Thymus (tissue), 11 donors: ENCODE measurements around the gene TMPRSS9. TPM values are rescaled to one million over a fixed set of nuclear protein-coding genes. Genes with fewer than 3 reads are reported as not detected.

Experiments
- DNase-seq, 9 donors: peaks; one replicate each; pipeline ENCODE4 v3.0.0-alpha.2; 2013; ENCODE audit warnings: low spot score in 9 of 9, low read depth in 6 of 9, missing footprints in 1 of 9
- H3K27ac ChIP-seq, 2 donors: one replicate each; pipeline ENCODE4 v1.5.1; 2013; ENCODE audit warnings: control low read depth in 1 of 2, low read depth in 1 of 2, low read length in 1 of 2, mild to moderate bottlenecking in 1 of 2, moderate library complexity in 1 of 2
- H3K27me3 ChIP-seq, 2 donors: one replicate each; pipeline ENCODE4 v1.5.1; 2013; ENCODE audit warnings: low read length in 1 of 2; ENCODE audit not compliant: control insufficient read depth in 2 of 2, insufficient read depth in 1 of 2
- H3K36me3 ChIP-seq, 2 donors: one replicate each; pipeline ENCODE4 v1.5.1; 2013; ENCODE audit warnings: low read length in 1 of 2, mild to moderate bottlenecking in 1 of 2, moderate library complexity in 1 of 2; ENCODE audit not compliant: control insufficient read depth in 2 of 2, insufficient read depth in 2 of 2
- H3K4me1 ChIP-seq, 2 donors: one replicate each; pipeline ENCODE4 v1.5.1; 2013; ENCODE audit warnings: low read length in 2 of 2; ENCODE audit not compliant: control insufficient read depth in 2 of 2, insufficient read depth in 2 of 2
- H3K4me3 ChIP-seq, 2 donors: one replicate each; pipeline ENCODE4 v1.5.1; 2013; ENCODE audit warnings: low read length in 2 of 2, control low read depth in 1 of 2, mild to moderate bottlenecking in 1 of 2
- H3K9me3 ChIP-seq, 2 donors: one replicate each; pipeline ENCODE4 v1.5.1; 2013; ENCODE audit warnings: low read length in 1 of 2, mild to moderate bottlenecking in 1 of 2; ENCODE audit not compliant: control insufficient read depth in 2 of 2, insufficient read depth in 1 of 2
- WGBS: extraction: QIAGEN DNeasy Blood & Tissue Kit; methylation state at CpG from one replicate; pipeline ENCODE4 v1.1.7; 2013; 5-methylcytosine and 5-hydroxymethylcytosine counted together
- polyA plus RNA-seq: library from polyadenylated mRNA; stranded (reverse); fragments of 200-250 nt; gene quantifications from one replicate; pipeline ENCODE4 v1.2.3, GENCODE V29; 2013
- total RNA-seq: library from RNA; stranded (reverse); fragments of 120-200 nt; gene quantifications from one replicate; pipeline ENCODE4 v1.2.4, GENCODE V29; 2013
- donor health status: healthy.

The TMPRSS9 gene
- total and polyA plus RNA-seq, 2 donors: 0.09 to 0.18 TPM

DNA sequence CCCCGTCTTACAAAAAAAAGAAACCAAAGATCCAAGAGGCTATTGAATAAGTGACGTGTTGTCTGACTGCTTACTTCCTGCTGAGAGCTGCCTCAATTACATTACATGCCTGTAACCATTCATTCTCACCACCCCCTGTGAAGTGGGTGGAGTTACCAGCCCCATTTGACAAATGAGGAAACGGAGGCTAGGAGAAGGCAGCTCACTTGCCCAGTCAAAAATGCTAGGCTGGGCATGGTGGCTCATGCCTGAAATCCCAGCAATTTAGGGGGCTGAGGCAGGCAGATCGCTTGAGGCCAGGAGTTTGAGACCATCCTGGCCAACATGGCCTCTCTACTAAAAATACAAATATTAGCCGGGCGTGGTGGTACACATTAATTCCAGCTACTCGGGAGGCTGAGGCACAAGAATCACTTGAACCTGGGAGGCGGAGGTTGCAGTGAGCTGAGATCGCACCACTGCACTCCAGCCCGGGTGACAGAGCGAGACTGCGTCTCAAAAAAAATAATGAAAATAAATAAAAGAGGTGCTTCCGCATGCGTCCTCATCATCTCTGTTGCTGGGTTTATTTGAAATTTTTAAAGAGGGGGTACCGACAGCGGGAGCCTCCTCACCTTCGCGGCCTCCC is 32.2 kb upstream of the TMPRSS9 start:
- H3K27me3 ChIP-seq: no peaks in the 10 kb centered on the region
- WGBS: 1% methylated on average over 18 of the region's 18 CpGs
- peak overlapping the region; percentile 81 to 84 for H3K27ac ChIP-seq
- DNase-seq: peak in 7 of 9 donors; percentile 30 to 80 (median 52)
- H3K9me3 ChIP-seq: peaks cover 0 to 5% of the 10 kb centered on the region in 2 donors
- peaks cover 10 to 28% of the 10 kb centered on the region in 2 donors for H3K36me3 ChIP-seq
- peaks cover 35 to 51% of the 10 kb centered on the region in 2 donors for H3K4me1 ChIP-seq
- peak overlapping the region; percentile 90 to 95 for H3K4me3 ChIP-seq

DNA sequence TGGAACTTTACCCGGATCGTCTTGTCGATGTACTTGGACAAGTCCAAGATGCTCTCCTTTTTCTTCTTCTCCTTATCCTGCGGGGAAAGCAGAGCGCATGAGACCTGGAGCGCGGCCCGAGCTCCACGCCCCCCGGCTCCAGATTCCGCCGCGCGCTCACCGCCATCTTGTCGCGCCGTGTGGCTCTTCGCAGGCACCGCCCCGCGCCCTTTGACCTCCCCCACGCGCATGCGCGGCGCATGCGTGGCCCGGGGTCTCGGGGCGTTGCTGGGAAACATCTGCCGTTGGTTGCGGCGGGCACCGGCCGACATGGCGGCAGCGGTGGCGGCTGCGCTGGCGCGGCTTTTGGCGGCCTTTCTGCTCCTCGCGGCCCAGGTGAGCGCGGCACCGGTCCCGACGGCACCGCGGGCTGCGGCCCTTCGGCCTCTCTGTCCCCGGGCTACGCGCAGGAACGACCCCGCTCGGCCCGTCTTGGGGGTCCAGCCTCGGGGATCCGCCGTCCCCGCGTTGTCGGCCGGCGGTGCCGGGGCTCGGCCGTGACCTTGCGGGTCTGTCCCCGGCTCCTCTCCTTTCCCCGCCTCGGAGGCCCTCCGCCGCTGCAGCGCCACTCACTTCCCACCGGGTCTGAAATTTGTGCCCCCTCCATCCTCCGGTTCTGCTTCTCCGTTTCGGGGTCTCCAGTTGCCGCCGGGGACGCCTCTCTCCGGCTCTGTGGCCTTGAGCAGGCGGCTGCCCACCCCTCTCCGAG is 31.5 kb upstream of the TMPRSS9 start, which contains the start of the genes LSM7 and SPPL2B:
TSS of gene LSM7 (minus strand) at position 186 of the 748 bp plus-strand sequence. CDS start at position 166, 20 bp downstream.
TSS of gene SPPL2B (plus strand) at position 284 of the 748 bp plus-strand sequence. CDS start at position 310, 26 bp downstream.
- WGBS: under 1% methylated on average over 89 of the region's 89 CpGs
- peak; percentile 63 to 97 (median 86) for DNase-seq
- Histone ChIP-seq H3K27ac (peak within 1 kb of the TSS; percentile 81 to 84), H3K4me1 (peaks cover 38 to 57% of the 10 kb centered on the region in 2 donors), H3K9me3 (peaks cover 0 to 9% of the 10 kb centered on the region in 2 donors), H3K36me3 (peaks cover 7 to 22% of the 10 kb centered on the region in 2 donors), H3K27me3 (no peaks in the 10 kb centered on the region), H3K4me3 (peak within 1 kb of the TSS; percentile 90 to 95)

DNA sequence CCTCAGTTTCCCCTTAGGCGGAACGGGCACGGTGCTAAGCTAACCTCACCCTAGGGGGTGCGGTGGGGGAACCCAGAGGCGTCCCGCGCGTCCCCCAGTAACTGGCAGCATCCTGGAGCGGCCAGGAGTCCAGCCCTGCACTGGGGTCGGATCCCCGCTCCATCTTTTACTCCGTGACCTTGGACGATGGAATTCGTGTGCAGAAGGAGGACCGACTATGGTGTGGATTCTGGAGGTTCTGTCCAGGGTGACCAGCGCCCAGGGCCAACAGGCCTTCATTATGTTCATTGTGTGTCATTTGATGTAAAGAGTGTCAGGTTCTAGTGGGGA is 31.0 kb upstream of the TMPRSS9 start:
- DNase-seq: no peak
- Histone ChIP-seq H3K4me3 (peak overlapping the region; percentile 90 to 95), H3K36me3 (peaks cover 5 to 17% of the 10 kb centered on the region in 2 donors), H3K27ac (peak overlapping the region; percentile 26 to 58), H3K9me3 (peaks cover 0 to 14% of the 10 kb centered on the region in 2 donors), H3K4me1 (peaks cover 43 to 63% of the 10 kb centered on the region in 2 donors), H3K27me3 (no peaks in the 10 kb centered on the region)
- whole genome bisulfite sequencing: 12% methylated on average over 16 of the region's 16 CpGs

DNA sequence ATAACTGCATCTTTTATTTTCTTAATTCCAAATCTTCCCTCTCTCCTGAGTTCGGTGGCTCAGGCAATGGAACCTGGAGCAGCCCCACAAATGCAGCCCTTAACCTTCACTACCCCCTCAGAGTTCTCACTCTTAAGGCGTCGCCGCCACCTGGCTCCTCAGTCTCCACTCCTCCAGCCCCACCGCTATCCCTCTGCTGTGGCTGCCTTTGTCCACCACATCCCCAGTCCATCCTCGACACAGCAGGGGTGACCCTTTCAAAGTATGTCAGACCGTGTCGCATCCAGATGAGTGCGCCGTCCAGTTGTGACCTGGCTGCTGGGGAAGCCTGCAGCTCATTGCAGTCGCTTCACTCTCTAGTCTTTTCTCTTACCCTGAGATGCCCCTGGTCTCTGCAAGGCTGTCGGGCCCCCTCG is 30.6 kb upstream of the TMPRSS9 start:
- DNase-seq: no peak
- peaks cover under 1 to 14% of the 10 kb centered on the region in 2 donors for H3K36me3 ChIP-seq
- 91% methylated on average over 13 of the region's 13 CpGs for WGBS
- H3K9me3 ChIP-seq: peaks cover 1 to 18% of the 10 kb centered on the region in 2 donors
- H3K4me1 ChIP-seq: peaks cover 44 to 63% of the 10 kb centered on the region in 2 donors
- H3K4me3 ChIP-seq: peak overlapping the region; percentile 90 to 95
- no peak overlapping the region for H3K27ac ChIP-seq
- no peaks in the 10 kb centered on the region for H3K27me3 ChIP-seq

DNA sequence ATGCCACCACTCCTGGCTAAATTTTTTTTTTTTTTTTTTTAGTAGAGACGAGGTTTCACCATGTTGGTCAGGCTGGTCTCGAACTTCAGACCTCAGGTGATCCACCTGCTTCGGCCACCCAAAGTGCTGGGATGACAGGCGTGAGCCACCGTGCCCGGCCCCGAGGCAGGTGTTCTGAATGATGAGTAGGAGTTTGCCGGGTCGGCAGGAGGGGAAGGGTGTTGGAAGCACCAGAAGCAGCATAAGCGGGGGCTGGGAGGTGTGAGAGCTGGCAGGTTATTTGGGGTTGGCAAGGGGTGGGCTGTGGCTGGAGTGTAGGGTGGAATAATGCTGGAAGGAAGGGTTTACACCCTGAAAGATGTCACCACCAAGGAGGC is 29.8 kb upstream of the TMPRSS9 start:
- DNase-seq: no peak
- WGBS: 94% methylated on average over 10 of the region's 10 CpGs
- H3K36me3 ChIP-seq: peaks cover 0 to 7% of the 10 kb centered on the region in 2 donors
- H3K27ac ChIP-seq: no peak overlapping the region
- H3K4me1 ChIP-seq: peaks cover 42 to 63% of the 10 kb centered on the region in 2 donors
- H3K9me3 ChIP-seq: peaks cover 1 to 25% of the 10 kb centered on the region in 2 donors
- H3K4me3 ChIP-seq: no peak overlapping the region
- no peaks in the 10 kb centered on the region for H3K27me3 ChIP-seq

DNA sequence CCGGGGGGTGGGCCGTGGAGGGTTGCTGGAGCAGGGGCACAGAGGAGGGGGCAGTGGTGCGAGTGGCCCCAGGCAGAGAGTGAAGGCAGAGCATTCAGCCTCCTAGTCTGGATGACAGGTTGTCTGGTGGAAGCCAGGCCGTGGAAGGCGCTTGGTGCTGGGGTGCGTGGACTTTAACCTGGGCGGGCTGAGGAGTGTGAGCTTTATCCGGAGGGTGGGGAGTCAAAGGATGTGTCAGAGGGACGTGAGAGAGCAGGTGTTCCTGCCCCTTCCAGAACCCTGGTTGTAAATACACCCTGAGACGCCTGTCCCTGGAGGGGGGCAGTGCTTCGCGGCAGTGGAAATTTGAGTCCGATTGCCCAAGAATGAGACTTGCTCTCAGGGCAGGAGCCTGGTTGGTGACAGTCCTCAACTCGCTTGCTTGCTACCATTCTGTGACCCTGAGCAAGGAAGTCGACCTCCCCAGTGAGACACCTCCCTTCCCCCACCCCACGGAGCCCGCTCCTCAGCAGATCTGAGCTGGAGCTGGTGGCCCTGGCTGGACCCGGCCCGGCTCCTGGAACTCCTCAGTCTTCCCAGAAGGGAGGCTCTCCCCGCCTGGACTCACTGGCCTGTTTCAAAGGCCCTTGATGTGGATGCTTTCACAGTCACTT is 29.3 kb upstream of the TMPRSS9 start:
- peaks cover 1 to 29% of the 10 kb centered on the region in 2 donors for H3K9me3 ChIP-seq
- no peak for DNase-seq
- WGBS: 86% methylated on average over 20 of the region's 20 CpGs
- peaks cover 0 to 4% of the 10 kb centered on the region in 2 donors for H3K36me3 ChIP-seq
- H3K4me1 ChIP-seq: peaks cover 38 to 63% of the 10 kb centered on the region in 2 donors
- no peak overlapping the region for H3K4me3 ChIP-seq
- H3K27ac ChIP-seq: peak overlapping the region; percentile 8 to 52
- H3K27me3 ChIP-seq: no peaks in the 10 kb centered on the region

DNA sequence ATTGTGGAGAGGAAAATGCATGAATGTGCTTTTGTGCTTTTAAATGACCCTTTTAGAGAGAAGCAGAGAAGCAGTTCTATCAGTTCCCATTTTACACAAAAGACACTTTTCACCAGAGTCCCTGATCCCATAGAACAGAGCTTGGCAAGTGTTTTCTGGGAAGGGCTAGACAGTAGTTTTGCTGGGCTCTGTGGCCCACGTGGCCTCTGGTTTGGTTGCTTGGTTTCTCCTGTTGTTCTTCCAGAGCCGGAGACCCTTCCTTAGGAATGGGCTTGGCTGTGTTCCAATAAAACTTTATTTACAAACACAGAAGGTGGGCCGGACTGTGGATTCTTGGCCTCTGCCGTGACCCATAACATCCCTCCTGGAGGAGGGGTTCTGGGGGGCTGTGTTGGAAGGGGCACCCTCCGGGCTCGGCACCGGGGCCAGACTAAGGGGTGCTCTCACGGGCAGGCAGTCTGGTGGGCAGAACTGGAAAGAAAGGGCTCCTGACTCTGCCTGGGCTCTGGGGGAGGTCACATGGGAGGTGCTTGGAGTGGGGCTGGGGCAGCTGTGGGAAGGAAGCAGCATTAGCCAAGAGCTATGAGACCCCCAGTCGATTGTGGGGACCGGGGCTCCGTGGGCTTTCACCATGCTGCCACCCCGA is 28.3 kb upstream of the TMPRSS9 start:
- peaks cover 35 to 63% of the 10 kb centered on the region in 2 donors for H3K4me1 ChIP-seq
- DNase-seq: no peak
- peak overlapping the region; percentile 48 to 75 for H3K27ac ChIP-seq
- peaks cover 3 to 4% of the 10 kb centered on the region in 2 donors for H3K36me3 ChIP-seq
- 66% methylated on average over 12 of the region's 12 CpGs for WGBS
- H3K9me3 ChIP-seq: peaks cover 1 to 29% of the 10 kb centered on the region in 2 donors
- H3K27me3 ChIP-seq: no peaks in the 10 kb centered on the region
- H3K4me3 ChIP-seq: no peak overlapping the region

DNA sequence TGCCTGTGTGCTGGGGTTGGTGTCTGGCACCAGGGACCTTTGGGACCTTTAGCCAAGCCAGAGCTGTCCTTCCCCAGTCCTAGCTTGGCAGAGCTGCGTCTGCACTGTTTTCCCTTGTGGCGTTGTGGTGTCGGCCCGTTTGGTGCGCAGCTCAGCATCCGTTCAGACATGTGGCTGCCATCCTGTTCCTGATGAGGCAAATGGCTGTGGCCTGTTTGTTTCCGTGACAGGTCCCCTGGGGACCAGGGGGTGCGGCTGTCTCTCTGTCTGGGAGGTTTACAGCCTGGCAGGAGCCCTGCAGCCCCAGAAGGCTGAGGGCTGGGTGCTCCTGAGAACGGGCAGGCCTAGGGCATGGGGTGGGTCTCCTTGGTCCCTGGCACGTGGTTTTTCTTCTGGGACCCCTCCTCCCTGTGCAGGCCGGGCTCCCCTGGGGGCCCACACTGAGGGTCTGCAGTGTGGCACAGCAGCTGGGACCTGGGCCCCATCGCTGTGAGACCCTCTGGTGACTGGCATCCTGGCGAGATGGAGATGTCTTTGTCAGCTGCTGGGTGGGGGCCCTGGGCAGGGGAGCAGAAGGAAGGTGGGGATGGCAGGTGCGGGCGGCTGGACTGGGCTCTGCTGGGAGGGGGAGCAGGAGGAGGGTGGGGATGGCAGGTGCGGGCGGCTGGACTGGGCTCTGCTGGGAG is 27.6 kb upstream of the TMPRSS9 start:
- Histone ChIP-seq H3K4me1 (peaks cover 33 to 55% of the 10 kb centered on the region in 2 donors), H3K9me3 (peaks cover 1 to 29% of the 10 kb centered on the region in 2 donors), H3K27ac (peak overlapping the region; percentile 68 to 75), H3K27me3 (no peaks in the 10 kb centered on the region), H3K36me3 (peaks cover 3 to 7% of the 10 kb centered on the region in 2 donors), H3K4me3 (peak overlapping the region in 1 of 2 donors; percentile 21)
- DNase-seq: peak in 2 of 9 donors; percentile 30 to 61
- 8% methylated on average over 17 of the region's 17 CpGs for WGBS
